NOMO-1 treated with dmso at 0.1 percent for 144 hours (cell line): Measurements from ENCODE around the gene FGF7.
A peak's percentile ranks its signal among the peaks of the same experiment; 100 is the strongest.
"Not testable (repeated sequence)": the region's sequence is repeated elsewhere in the genome, so short reads cannot be mapped to it uniquely, and the experiment has no call there.

Experiments used
- DNase-seq: peaks from one replicate; lab custom pipeline; 2025; ENCODE audit not compliant: unreplicated experiment; lab: John Stamatoyannopoulos, UW

FGF7 gene

GRCh38 chr15:49438962-49439631 is 16.1 kb downstream of the FGF7 start:
- DNase-seq, result peak; percentile 87

- peak; percentile 19 for DNase-seq
These were observed 16.8 kb downstream of the FGF7 start for GRCh38 chr15:49439678-49440395.

GRCh38 chr15:49441356-49441755 is 18.3 kb downstream of the FGF7 start:
- no peak for DNase-seq

- no peak for DNase-seq
These were observed 18.8 kb downstream of the FGF7 start for GRCh38 chr15:49441816-49442215.

- DNase-seq, result no peak
These were observed 29.6 kb downstream of the FGF7 start for GRCh38 chr15:49452595-49452994.

GRCh38 chr15:49456166-49456565 is 33.1 kb downstream of the FGF7 start:
- no peak for DNase-seq

- DNase-seq, result no peak
These were observed 35.1 kb downstream of the FGF7 start for GRCh38 chr15:49458145-49458544.

- DNase-seq, result no peak
These were observed 37.4 kb downstream of the FGF7 start for GRCh38 chr15:49460411-49460941.

- peak; percentile 11 for DNase-seq
These were observed 39.3 kb downstream of the FGF7 start for GRCh38 chr15:49462232-49462844.

- no peak for DNase-seq
These were observed 41.5 kb downstream of the FGF7 start for GRCh38 chr15:49464522-49464921.

GRCh38 chr15:49466119-49466518 is 43.1 kb downstream of the FGF7 start:
- no peak for DNase-seq

GRCh38 chr15:49467746-49468480 is 44.9 kb downstream of the FGF7 start:
- DNase-seq, result no peak

GRCh38 chr15:49468481-49468839 is 45.4 kb downstream of the FGF7 start:
- no peak for DNase-seq

- DNase-seq, result not testable (repeated sequence)
These were observed 48.2 kb downstream of the FGF7 start for GRCh38 chr15:49471248-49471647.

- no peak for DNase-seq
These were observed 48.7 kb downstream of the FGF7 start for GRCh38 chr15:49471733-49472132.

- DNase-seq, result no peak
These were observed 49.3 kb downstream of the FGF7 start for GRCh38 chr15:49472338-49472737.

GRCh38 chr15:49473031-49473430 is 50.0 kb downstream of the FGF7 start:
- no peak for DNase-seq

GRCh38 chr15:49478021-49478420 is 55.0 kb downstream of the FGF7 start:
- not testable (repeated sequence) for DNase-seq

GRCh38 chr15:49478982-49479381 is 55.9 kb downstream of the FGF7 start:
- DNase-seq, result not testable (repeated sequence)

GRCh38 chr15:49485401-49485800 is 62.4 kb downstream of the FGF7 start:
- DNase-seq, result not testable (repeated sequence)

- no peak for DNase-seq
These were observed 67.9 kb downstream of the FGF7 start for GRCh38 chr15:49490966-49491365.
